ENCODE measurements around the gene PIP5K1C.

DNA sequence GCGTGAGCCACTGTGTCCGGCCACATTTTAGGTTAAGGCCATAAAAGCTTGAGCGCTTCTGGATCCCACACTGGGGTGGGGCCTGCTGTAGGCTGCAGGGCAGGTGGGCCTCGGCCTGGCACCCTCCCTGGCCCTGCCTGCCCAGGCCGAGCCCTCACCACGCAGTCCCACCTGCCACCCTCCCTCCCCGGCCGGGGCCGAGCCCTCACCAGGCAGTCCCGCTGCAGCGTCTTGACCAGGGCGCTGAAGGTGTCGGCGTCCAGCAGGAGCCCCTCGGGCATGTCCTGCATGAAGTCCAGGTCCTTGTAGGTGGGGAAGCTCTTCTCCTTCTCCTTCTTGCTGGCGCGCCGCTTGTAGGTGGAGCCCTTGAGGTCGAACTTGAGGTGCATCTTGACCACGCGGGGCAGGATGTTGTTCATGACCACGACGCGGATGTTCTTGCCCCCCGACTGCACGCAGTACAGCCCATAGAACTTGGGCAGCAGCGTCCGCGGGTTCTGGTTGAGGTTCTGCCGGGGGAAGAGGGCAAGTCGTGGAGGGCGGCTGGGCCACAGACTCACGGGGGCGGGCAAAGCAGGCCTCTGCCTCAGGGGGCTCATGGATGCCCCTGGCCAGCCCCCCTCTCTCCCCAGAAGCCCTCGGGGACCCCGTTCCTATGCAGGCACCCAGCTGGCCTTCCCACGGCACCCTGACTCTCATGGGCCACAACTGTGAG lies 47.0 kb downstream of the PIP5K1C start:
- TF ChIP-seq, protein P1, sequence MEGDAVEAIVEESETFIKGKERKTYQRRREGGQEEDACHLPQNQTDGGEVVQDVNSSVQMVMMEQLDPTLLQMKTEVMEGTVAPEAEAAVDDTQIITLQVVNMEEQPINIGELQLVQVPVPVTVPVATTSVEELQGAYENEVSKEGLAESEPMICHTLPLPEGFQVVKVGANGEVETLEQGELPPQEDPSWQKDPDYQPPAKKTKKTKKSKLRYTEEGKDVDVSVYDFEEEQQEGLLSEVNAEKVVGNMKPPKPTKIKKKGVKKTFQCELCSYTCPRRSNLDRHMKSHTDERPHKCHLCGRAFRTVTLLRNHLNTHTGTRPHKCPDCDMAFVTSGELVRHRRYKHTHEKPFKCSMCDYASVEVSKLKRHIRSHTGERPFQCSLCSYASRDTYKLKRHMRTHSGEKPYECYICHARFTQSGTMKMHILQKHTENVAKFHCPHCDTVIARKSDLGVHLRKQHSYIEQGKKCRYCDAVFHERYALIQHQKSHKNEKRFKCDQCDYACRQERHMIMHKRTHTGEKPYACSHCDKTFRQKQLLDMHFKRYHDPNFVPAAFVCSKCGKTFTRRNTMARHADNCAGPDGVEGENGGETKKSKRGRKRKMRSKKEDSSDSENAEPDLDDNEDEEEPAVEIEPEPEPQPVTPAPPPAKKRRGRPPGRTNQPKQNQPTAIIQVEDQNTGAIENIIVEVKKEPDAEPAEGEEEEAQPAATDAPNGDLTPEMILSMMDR (IDR thresholded peaks at IDR 0.05; ENCODE audit: insufficient read depth, low read length, poor library complexity, severe bottlenecking): no peak
- no peak for TF ChIP-seq EZH2phosphoT487 (conservative IDR thresholded peaks at IDR 0.05; ENCODE audit: low read length)
